BE2C (cell line): Measurements from ENCODE around the gene FOSB.
A peak's percentile ranks its signal among the peaks of the same experiment; 100 is the strongest.

Experiments used
- DNase-seq: peaks from one replicate; pipeline ENCODE4 v3.0.0-alpha.2; 2020
- H3K27me3 ChIP-seq: fragments of 250-450 bp; sonication (Bioruptor Pico); 2 replicates; pipeline ENCODE4 v1.5.1; 2020; ENCODE audit warnings: mild to moderate bottlenecking
- H3K36me3 ChIP-seq: fragments of 250-450 bp; sonication (Bioruptor Pico); 2 replicates; pipeline ENCODE4 v1.5.1; 2020; ENCODE audit warnings: mild to moderate bottlenecking
- H3K4me1 ChIP-seq: fragments of 250-450 bp; sonication (Bioruptor Pico); 2 replicates; pipeline ENCODE4 v1.5.1; 2020
- H3K4me3 ChIP-seq: 2 replicates; pipeline ENCODE4 v1.5.1; 2011; ENCODE audit warnings: low read depth, low read length
- H3K9me3 ChIP-seq: fragments of 250-450 bp; sonication (Bioruptor Pico); 2 replicates; pipeline ENCODE4 v1.5.1; 2020
- CTCF ChIP-seq: IDR thresholded peaks from 2 replicates; pipeline ENCODE4 v1.5.1; 2012; ENCODE audit warnings: mild to moderate bottlenecking, low read depth, low read length

FOSB gene

GRCh38 chr19:45494261-45494916 is 26.6 kb downstream of the FOSB start:
- Histone ChIP-seq H3K9me3 (no peaks in the 10 kb centered on the region; the same call in 1 of the 2 replicates), H3K36me3 (peaks cover 21% of the 10 kb centered on the region), H3K4me1 (peaks cover 5% of the 10 kb centered on the region), H3K4me3 (no peak overlapping the region), H3K27me3 (no peaks in the 10 kb centered on the region)
- TF ChIP-seq CTCF: no peak
- DNase-seq: no peak

- peaks cover 6% of the 10 kb centered on the region for H3K4me1 ChIP-seq
- peak overlapping the region; percentile 6; the same call in 1 of the 2 replicates for H3K4me3 ChIP-seq
- peaks cover 21% of the 10 kb centered on the region for H3K36me3 ChIP-seq
- no peaks in the 10 kb centered on the region for H3K27me3 ChIP-seq
- H3K9me3 ChIP-seq: no peaks in the 10 kb centered on the region; the same call in 1 of the 2 replicates
- no peak for DNase-seq
- TF ChIP-seq CTCF: no peak
Observed at GRCh38 chr19:45495178-45495577, 27.4 kb downstream of the FOSB start.

- no peak for TF ChIP-seq CTCF
- peak overlapping the region; percentile 80 for H3K4me3 ChIP-seq
- H3K36me3 ChIP-seq: peaks cover 21% of the 10 kb centered on the region
- H3K4me1 ChIP-seq: peaks cover 6% of the 10 kb centered on the region
- H3K27me3 ChIP-seq: no peaks in the 10 kb centered on the region
- DNase-seq: peak; percentile 48
- H3K9me3 ChIP-seq: no peaks in the 10 kb centered on the region; the same call in 1 of the 2 replicates
Observed at GRCh38 chr19:45496349-45496953, 28.7 kb downstream of the FOSB start.

- H3K4me3 ChIP-seq: no peak overlapping the region
- no peaks in the 10 kb centered on the region; the same call in 1 of the 2 replicates for H3K9me3 ChIP-seq
- H3K36me3 ChIP-seq: peaks cover 21% of the 10 kb centered on the region
- no peak for TF ChIP-seq CTCF
- peaks cover 6% of the 10 kb centered on the region for H3K4me1 ChIP-seq
- no peak for DNase-seq
- no peaks in the 10 kb centered on the region for H3K27me3 ChIP-seq
Observed at GRCh38 chr19:45497791-45498190, 30.0 kb downstream of the FOSB start.

GRCh38 chr19:45498411-45499195 is 30.8 kb downstream of the FOSB start, which contains the start of gene PPM1N:
PPM1N (plus strand) TSS chr19:45498443; CDS start chr19:45498473, 30 bp downstream.
- no peaks in the 10 kb centered on the region; the same call in 1 of the 2 replicates for H3K9me3 ChIP-seq
- DNase-seq: no peak
- peak within 1 kb of the TSS; percentile 56 for H3K4me3 ChIP-seq
- no peak for TF ChIP-seq CTCF
- no peaks in the 10 kb centered on the region for H3K27me3 ChIP-seq
- peaks cover 15% of the 10 kb centered on the region for H3K36me3 ChIP-seq
- H3K4me1 ChIP-seq: peaks cover 6% of the 10 kb centered on the region
